Right hindlimb (tissue), 1 donor: ENCODE results near the gene NKD1.
A peak's percentile ranks its signal among the peaks of the same experiment; 100 is the strongest.

Source experiments
- DNase-seq: peaks from one replicate; pipeline ENCODE4 v3.0.0-alpha.2; 2018

Gene NKD1

GRCh38 chr16:50657241-50657640 lies 109.0 kb downstream of the NKD1 start:
- DNase-seq, result no peak

GRCh38 chr16:50659806-50660205 lies 111.6 kb downstream of the NKD1 start:
- DNase-seq, result no peak

- no peak for DNase-seq
Observed at GRCh38 chr16:50662306-50662940, 114.2 kb downstream of the NKD1 start.

GRCh38 chr16:50664270-50664669 lies 116.1 kb downstream of the NKD1 start:
- no peak for DNase-seq

GRCh38 chr16:50665128-50665878 lies 117.1 kb downstream of the NKD1 start:
- peak; percentile 88 for DNase-seq

GRCh38 chr16:50666658-50667496 lies 118.7 kb downstream of the NKD1 start:
- no peak for DNase-seq

GRCh38 chr16:50667497-50668367 lies 119.5 kb downstream of the NKD1 start:
- DNase-seq, result no peak

GRCh38 chr16:50668368-50669008 lies 120.3 kb downstream of the NKD1 start:
- DNase-seq, result peak; percentile 63

- no peak for DNase-seq
Observed at GRCh38 chr16:50669741-50670140, 121.5 kb downstream of the NKD1 start.

- no peak for DNase-seq
Observed at GRCh38 chr16:50670476-50670875, 122.3 kb downstream of the NKD1 start.

- no peak for DNase-seq
Observed at GRCh38 chr16:50671644-50672260, 123.6 kb downstream of the NKD1 start.

GRCh38 chr16:50673496-50674275 lies 125.5 kb downstream of the NKD1 start:
- DNase-seq, result no peak

- DNase-seq, result no peak
Observed at GRCh38 chr16:50674831-50675230, 126.6 kb downstream of the NKD1 start.

GRCh38 chr16:50675686-50676610 lies 127.8 kb downstream of the NKD1 start:
- DNase-seq, result no peak

- DNase-seq, result no peak
Observed at GRCh38 chr16:50676684-50677225, 128.6 kb downstream of the NKD1 start.

- DNase-seq, result no peak
Observed at GRCh38 chr16:50677351-50677750, 129.2 kb downstream of the NKD1 start.

- DNase-seq, result no peak
Observed at GRCh38 chr16:50678531-50678930, 130.3 kb downstream of the NKD1 start.

- no peak for DNase-seq
Observed at GRCh38 chr16:50679266-50679665, 131.1 kb downstream of the NKD1 start.
